ENCODE data around the gene CDC25B.
A peak's percentile ranks its signal among the peaks of the same experiment; 100 is the strongest.

The CDC25B gene

DNA sequence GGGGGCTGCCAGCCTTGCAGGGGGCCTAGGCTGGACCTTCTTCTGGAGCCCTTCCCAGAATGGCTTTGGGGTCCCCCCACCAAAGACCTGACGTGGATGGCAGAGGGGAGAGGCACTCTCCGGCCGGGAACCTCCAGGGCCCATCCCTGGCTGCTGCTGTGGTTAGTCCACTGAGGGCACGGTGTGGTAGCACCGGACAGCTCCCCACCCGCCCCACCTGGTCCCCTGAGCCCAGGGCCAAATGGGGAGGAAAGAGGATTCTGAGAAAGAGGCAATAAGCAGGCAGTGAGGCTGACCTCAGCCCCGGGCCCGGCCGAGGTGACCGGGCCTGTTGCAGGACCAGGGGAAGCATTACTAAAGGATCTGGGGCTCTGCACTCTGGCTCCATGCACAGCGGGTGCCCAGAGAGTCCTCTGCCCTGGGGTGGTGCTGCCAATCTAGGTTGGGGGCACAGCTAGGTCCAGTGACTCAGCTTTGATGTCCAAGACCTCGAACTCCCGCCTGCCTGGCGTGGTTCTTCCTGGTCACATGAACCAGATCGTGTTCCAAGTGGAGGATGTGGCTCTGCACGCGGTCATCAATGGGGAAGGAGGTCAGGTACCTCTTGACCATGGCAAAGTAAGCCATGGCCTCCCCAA is 11.8 kb upstream of the CDC25B start:
- intact Hi-C loops (cut with DNase I; ENCODE audit: low total_unique reads), result loop anchor here (10.0 kb wide), 1 partner anchor 70 kb away; no protein-coding TSS in a partner anchor
- H3K27ac ChIP-seq, result peak overlapping the region; percentile 13 to 82
- H3K4me3 ChIP-seq, result peak overlapping the region in 1 of 2 donors; percentile 85
- TF ChIP-seq, protein P1, sequence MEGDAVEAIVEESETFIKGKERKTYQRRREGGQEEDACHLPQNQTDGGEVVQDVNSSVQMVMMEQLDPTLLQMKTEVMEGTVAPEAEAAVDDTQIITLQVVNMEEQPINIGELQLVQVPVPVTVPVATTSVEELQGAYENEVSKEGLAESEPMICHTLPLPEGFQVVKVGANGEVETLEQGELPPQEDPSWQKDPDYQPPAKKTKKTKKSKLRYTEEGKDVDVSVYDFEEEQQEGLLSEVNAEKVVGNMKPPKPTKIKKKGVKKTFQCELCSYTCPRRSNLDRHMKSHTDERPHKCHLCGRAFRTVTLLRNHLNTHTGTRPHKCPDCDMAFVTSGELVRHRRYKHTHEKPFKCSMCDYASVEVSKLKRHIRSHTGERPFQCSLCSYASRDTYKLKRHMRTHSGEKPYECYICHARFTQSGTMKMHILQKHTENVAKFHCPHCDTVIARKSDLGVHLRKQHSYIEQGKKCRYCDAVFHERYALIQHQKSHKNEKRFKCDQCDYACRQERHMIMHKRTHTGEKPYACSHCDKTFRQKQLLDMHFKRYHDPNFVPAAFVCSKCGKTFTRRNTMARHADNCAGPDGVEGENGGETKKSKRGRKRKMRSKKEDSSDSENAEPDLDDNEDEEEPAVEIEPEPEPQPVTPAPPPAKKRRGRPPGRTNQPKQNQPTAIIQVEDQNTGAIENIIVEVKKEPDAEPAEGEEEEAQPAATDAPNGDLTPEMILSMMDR (IDR thresholded peaks at IDR 0.05), result no peak
- H3K36me3 ChIP-seq, result peaks cover 0 to 7% (median 6%) of the 10 kb centered on the region in 3 donors
- H3K4me1 ChIP-seq, result peaks cover 6 to 49% (median 40%) of the 10 kb centered on the region in 4 donors
- no peaks in the 10 kb centered on the region for H3K27me3 ChIP-seq
- peak in 1 of 2 donors; percentile 67 for DNase-seq
- no peaks in the 10 kb centered on the region for H3K9me3 ChIP-seq

DNA sequence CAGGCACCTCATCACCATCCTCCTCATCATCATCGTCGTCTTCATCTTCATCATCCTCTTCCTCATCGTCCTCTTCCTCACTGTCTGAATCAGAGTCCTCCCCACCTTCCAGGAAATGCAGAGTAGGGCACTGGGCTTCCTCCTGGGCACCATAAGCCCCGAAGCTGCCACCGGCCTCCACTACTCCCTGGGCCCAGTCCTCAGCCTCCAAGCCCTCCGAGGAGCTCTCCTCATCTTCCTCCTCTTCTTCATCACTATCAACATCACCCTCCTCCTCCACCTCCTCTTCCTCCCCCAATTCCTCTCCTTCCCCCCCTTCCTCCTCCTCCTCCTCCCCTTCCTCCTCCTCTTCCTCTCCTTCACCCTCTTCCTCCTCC is 11.3 kb upstream of the CDC25B start:
- no peak for DNase-seq
- Histone ChIP-seq H3K4me3 (peak overlapping the region; percentile 56 to 85), H3K27ac (peak overlapping the region; percentile 82 to 85), H3K9me3 (no peaks in the 10 kb centered on the region), H3K27me3 (no peaks in the 10 kb centered on the region), H3K36me3 (peaks cover 0 to 7% (median 6%) of the 10 kb centered on the region in 3 donors), H3K4me1 (peaks cover 6 to 49% (median 40%) of the 10 kb centered on the region in 4 donors)
- intact Hi-C loops (cut with DNase I; ENCODE audit: low total_unique reads), result loop anchor here (5.0 to 10.0 kb wide), 2 partner anchors 70 to 302 kb away; no protein-coding TSS in a partner anchor
- TF ChIP-seq, protein P1 (IDR thresholded peaks at IDR 0.05), result no peak

DNA sequence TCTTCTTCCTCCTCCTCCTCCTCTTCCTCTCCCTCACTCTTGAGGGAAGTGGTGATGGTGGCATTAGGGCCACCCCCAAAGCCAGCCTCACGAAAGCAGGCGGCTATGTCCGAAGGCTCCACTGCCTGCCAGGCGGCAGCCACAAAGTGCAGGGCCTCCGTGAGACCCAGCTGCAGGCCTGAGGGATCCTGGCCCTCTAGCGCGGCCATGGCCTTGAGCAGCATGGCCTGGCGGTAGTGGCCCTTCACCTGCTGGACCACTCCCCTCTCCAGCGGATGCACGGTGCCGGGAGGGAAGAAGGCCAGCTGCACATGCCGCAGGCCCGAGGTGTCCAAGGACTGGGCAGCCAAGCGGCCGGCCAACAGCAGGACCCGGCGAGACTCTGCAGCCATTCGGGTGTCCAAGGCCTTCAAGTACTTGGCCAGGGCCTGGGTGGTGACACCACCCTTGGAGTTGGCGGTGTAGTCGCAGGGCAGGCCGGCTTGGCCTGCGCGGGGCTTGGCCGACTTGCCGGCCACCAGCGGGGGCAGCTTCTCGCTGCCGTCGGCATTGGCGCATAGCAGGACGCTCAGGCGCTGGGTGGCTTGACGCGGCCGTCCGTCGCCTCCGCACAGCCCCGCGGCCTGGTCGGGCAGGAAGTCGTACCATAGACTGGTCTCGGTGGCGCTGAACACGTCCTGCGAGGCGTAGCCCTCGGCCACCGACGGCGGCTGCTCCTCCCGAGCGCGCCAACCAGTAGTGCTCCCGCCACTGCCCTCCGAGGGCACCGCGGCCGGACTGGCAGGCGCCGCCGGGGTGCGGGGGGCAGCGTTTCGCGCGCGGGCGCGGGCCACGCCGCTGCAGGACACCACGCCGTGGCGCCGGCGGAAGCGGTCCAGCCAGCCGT is 10.6 kb upstream of the CDC25B start:
- Histone ChIP-seq H3K27me3 (no peaks in the 10 kb centered on the region), H3K4me3 (peak overlapping the region; percentile 56 to 85), H3K4me1 (peaks cover 6 to 49% (median 40%) of the 10 kb centered on the region in 4 donors), H3K27ac (peak overlapping the region; percentile 82 to 85), H3K9me3 (no peaks in the 10 kb centered on the region), H3K36me3 (peaks cover 0 to 7% (median 6%) of the 10 kb centered on the region in 3 donors)
- DNase-seq, result peak in 1 of 2 donors; percentile 71
- intact Hi-C loops (cut with DNase I; ENCODE audit: low total_unique reads), result loop anchor here (2.0 to 10.0 kb wide), 3 partner anchors 35 to 302 kb away; partner anchors contain the start of gene AP5S1
- TF ChIP-seq, protein P1 (IDR thresholded peaks at IDR 0.05), result no peak

DNA sequence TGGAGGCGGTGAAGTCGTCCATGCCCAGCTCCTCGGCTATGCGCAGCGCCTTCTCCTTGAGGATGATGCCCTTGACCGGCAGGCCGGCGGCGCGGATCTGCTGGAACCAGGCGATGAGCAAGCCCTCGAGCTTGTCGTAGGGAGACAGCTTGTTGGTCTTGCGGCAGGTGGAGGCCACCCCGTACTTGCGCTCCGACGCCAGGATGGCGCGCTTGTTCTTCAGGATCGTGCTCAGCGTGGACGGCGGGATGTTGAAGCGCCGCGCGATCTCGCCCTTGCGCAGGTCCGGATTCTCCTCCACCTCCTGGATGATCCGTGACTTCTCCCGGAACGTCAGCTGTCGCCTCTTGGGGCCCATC is 10.0 kb upstream of the CDC25B start:
- Histone ChIP-seq H3K27ac (peak overlapping the region; percentile 82 to 85), H3K36me3 (peaks cover 0 to 7% (median 6%) of the 10 kb centered on the region in 3 donors), H3K4me3 (peak overlapping the region; percentile 56 to 85), H3K4me1 (peaks cover 4 to 45% (median 36%) of the 10 kb centered on the region in 4 donors), H3K9me3 (no peaks in the 10 kb centered on the region), H3K27me3 (no peaks in the 10 kb centered on the region)
- intact Hi-C loops (cut with DNase I; ENCODE audit: low total_unique reads), result loop anchor here (2.0 to 10.0 kb wide), 3 partner anchors 35 to 301 kb away; partner anchors contain the start of gene AP5S1
- TF ChIP-seq, protein P1 (IDR thresholded peaks at IDR 0.05), result no peak
- DNase-seq, result peak; percentile 53 to 78

DNA sequence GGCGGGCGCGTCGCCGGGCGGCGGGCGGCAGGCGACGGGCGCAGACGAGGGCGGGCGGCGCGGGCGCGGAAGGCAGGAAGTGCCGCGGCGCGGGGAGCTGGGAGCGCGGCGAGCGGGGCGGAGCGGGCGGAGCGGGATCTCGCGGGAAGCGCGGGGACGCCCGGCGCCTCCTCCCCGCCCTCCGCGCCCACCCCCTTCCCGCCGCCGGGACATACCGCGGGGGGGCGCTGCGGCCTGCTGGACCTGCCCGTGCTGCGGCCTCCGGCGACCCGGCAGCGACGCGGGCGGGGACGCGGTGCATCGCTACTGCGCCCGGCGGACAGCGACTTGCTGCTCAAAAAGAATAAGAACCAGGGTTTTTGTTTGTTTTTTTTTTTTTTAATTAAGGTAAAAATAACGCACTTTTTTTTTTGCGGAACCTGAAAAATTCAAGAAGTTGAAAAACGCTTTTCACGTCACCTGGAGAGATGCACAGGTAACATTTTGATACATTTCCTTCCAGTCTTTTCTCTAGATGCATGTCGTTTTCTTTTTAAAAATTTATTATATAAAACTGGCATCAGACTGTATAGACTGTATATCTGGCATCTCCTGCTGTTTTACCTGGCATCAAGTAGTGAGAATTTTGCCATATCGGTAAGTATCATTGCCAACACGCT is 9.3 kb upstream of the CDC25B start, which contains the start of gene CENPB:
Gene CENPB, minus strand, starts transcription at position 76 of the 659 bp plus-strand sequence. CDS start 257 bp downstream, outside the sequence.
- peaks cover 0 to 38% (median 35%) of the 10 kb centered on the region in 4 donors for H3K4me1 ChIP-seq
- H3K9me3 ChIP-seq, result no peaks in the 10 kb centered on the region
- H3K27me3 ChIP-seq, result no peaks in the 10 kb centered on the region
- H3K4me3 ChIP-seq, result peak within 1 kb of the TSS; percentile 56 to 85
- intact Hi-C loops (cut with DNase I; ENCODE audit: low total_unique reads), result loop anchor here (2.0 to 10.0 kb wide), 3 partner anchors 34 to 301 kb away; partner anchors contain the start of gene AP5S1
- H3K36me3 ChIP-seq, result peaks cover 0 to 7% (median 6%) of the 10 kb centered on the region in 3 donors
- H3K27ac ChIP-seq, result peak within 1 kb of the TSS; percentile 82 to 85
- TF ChIP-seq, protein P1 (IDR thresholded peaks at IDR 0.05), result peak; percentile 73 to 80
- DNase-seq, result peak; percentile 87 to 94

Measured in tibial artery (tissue), 4 donors.